Heart left ventricle (tissue), 16 donors: ENCODE results near the gene ESPNL. TPM values are rescaled to one million over a fixed set of nuclear protein-coding genes. Genes with fewer than 3 reads are reported as not detected.
A peak's percentile ranks its signal among the peaks of the same experiment; 100 is the strongest.

Experiments
- ATAC-seq, 4 donors: fragments of 200-7000 bp; cut with Tn5 transposase; one replicate each; pipeline ENCODE4 v1.9.1; 2020 to 2022; ENCODE audit warnings: moderate library complexity in 4 of 4, mild to moderate bottlenecking in 3 of 4, moderate number of reproducible peaks in 1 of 4
- DNase-seq, 5 donors: peaks; one replicate each; pipeline ENCODE4 v3.0.0-alpha.2; 2020
- H3K27ac ChIP-seq, 12 donors: fragments of 200-600 bp; sonication (generic) in 4 of 12; one replicate each; pipeline versions ENCODE4 v1.5.0 to v1.8.0; 2016 to 2022; ENCODE audit warnings: mild to moderate bottlenecking in 2 of 12
- H3K27me3 ChIP-seq, 9 donors: fragments of 200-600 bp; sonication (generic) in 2 of 9; one replicate each; pipeline versions ENCODE4 v1.5.1 to v1.8.0; 2016 to 2022; ENCODE audit warnings: mild to moderate bottlenecking in 3 of 9
- H3K36me3 ChIP-seq, 9 donors: fragments of 200-600 bp; sonication (generic) in 2 of 9; one replicate each; pipeline versions ENCODE4 v1.5.0 to v1.8.0; 2018 to 2022; ENCODE audit warnings: mild to moderate bottlenecking in 2 of 9
- H3K4me1 ChIP-seq, 12 donors: fragments of 200-600 bp; sonication (generic) in 4 of 12; one replicate each; pipeline versions ENCODE4 v1.5.0 to v1.8.0; 2016 to 2022; ENCODE audit warnings: mild to moderate bottlenecking in 3 of 12
- H3K4me3 ChIP-seq, 12 donors: fragments of 200-600 bp; sonication (generic) in 4 of 12; one replicate each; pipeline versions ENCODE4 v1.5.0 to v1.8.0; 2017 to 2022; ENCODE audit warnings: mild to moderate bottlenecking in 9 of 12, moderate library complexity in 4 of 12
- H3K9me3 ChIP-seq, 12 donors: fragments of 200-600 bp; sonication (generic) in 4 of 12; one replicate each; pipeline versions ENCODE4 v1.5.0 to v1.8.0; 2016 to 2022; ENCODE audit warnings: mild to moderate bottlenecking in 1 of 12
- POLR2A ChIP-seq, 2 donors: fragments of 450-650 bp; IDR thresholded peaks; one replicate each; pipeline ENCODE4 v1.6.1; 2017; ENCODE audit warnings: antibody characterized with exemption in 2 of 2, mild to moderate bottlenecking in 2 of 2, moderate library complexity in 2 of 2
- WGBS, 4 donors: extraction: QIAGEN DNeasy Blood & Tissue Kit in 2 of 4; methylation state at CpG; one replicate each; pipeline versions ENCODE4 v1.1.5 to v1.1.7; 2013 to 2018; 5-methylcytosine and 5-hydroxymethylcytosine counted together
- intact Hi-C, 10 donors: fragments of 100-400 bp; cut with DNase I; formaldehyde crosslinking; loops; one replicate each; pipeline versions ENCODE4 v1.11.1 to v1.14.2; 2022
- polyA plus RNA-seq, 2 donors: library from polyadenylated mRNA; stranded (reverse); fragments of 200-250 nt; gene quantifications; one replicate each; pipeline ENCODE4 v1.2.3, GENCODE V29; 2013
- total RNA-seq, 9 donors: library from RNA; depleted of rRNA in 2 of 9; stranded (reverse); fragments of >200 nt in 2 of 9; fragmentation: NEBNext Ultra II Directional in 3 of 9; extraction: Animal tissue kit (Norgen Biotek cat#: 25700) in 3 of 9; gene quantifications; one replicate each; pipeline versions ENCODE4 v1.1.0 to v1.2.4, GENCODE V29; 2016 to 2023
- TF ChIP-seq, protein P1 (sequence below), 12 donors: fragments of 200-600 bp; sonication (generic) in 4 of 12; IDR thresholded peaks; one replicate each; pipeline versions ENCODE4 v1.5.0 to v1.8.0; 2018 to 2022; ENCODE audit warnings: antibody characterized with exemption in 12 of 12, mild to moderate bottlenecking in 5 of 12
- donor health status: ischemic (EF 13 %, LVEDD 7.1; RV severe dilation, severe dysfunction).
- donor health status: healthy with polysubstance abuse.
- donor health status: DM: no; HTN: yes; CAD: no.
- donor health status: DM: no; HTN: no; CAD: no.
- donor health status: ischemic (EF 25% LVEDD 6.9; RV normal size, moderate dysfunction).
- donor health status: ischemic (EF 25% LVEDD 5.7; RV mildly dilated, moderate dysfunction).
- donor health status: healthy.
- donor health status: DM: yes; HTN: yes; CAD: no.
- donor health status: ischemic (EF 35%, LVEDD 5.7; RV mildly dilated, moderate dysfunction).
- donor health status: nonischemic (EF 11% LVEDD 7.7; RV severe dilation, severe dysfunction).
- donor health status: DM: yes; HTN: yes; CAD: no.
- donor health status: PGD.
- donor health status: ischemic (EF 29% LVEDD 5.4; RV normal size, mild dysfunction).
- donor health status: nonischemic (EF 23%, LVEDD 6.1; RV moderate dilation, normal function).

ESPNL gene
- total and polyA plus RNA-seq, 11 donors, result 0.05 to 1.2 (median 0.27) TPM; not detected in 2

GRCh38 chr2:238167344-238167715 lies 67.2 kb downstream of the ESPNL start:
- Histone ChIP-seq H3K4me1 (peaks cover 0 to 32% (median 7%) of the 10 kb centered on the region in 12 donors), H3K27ac (no peak overlapping the region), H3K9me3 (no peaks in the 10 kb centered on the region), H3K4me3 (no peak overlapping the region), H3K36me3 (peaks cover 0 to 50% (median 45%) of the 10 kb centered on the region in 9 donors), H3K27me3 (peaks cover 0 to 18% (median 14%) of the 10 kb centered on the region in 9 donors)
- 89 to 95% (median 90%) methylated on average over 5 to 7 of the region's 7 CpGs for WGBS, 4 donors
- ATAC-seq (peak in 1 of 4 donors; percentile 16), DNase-seq (no peak)
- intact Hi-C loops, result loop anchor here in 3 of 10 donors (10.0 kb wide), 1 partner anchor 97 kb away; no protein-coding TSS in a partner anchor
- TF ChIP-seq POLR2A (IDR thresholded peaks at IDR 0.05), result no peak
- TF ChIP-seq, protein P1, sequence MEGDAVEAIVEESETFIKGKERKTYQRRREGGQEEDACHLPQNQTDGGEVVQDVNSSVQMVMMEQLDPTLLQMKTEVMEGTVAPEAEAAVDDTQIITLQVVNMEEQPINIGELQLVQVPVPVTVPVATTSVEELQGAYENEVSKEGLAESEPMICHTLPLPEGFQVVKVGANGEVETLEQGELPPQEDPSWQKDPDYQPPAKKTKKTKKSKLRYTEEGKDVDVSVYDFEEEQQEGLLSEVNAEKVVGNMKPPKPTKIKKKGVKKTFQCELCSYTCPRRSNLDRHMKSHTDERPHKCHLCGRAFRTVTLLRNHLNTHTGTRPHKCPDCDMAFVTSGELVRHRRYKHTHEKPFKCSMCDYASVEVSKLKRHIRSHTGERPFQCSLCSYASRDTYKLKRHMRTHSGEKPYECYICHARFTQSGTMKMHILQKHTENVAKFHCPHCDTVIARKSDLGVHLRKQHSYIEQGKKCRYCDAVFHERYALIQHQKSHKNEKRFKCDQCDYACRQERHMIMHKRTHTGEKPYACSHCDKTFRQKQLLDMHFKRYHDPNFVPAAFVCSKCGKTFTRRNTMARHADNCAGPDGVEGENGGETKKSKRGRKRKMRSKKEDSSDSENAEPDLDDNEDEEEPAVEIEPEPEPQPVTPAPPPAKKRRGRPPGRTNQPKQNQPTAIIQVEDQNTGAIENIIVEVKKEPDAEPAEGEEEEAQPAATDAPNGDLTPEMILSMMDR (IDR thresholded peaks at IDR 0.05), result no peak

- intact Hi-C loops, result loop anchor here in 3 of 10 donors (10.0 kb wide), 1 partner anchor 97 kb away; no protein-coding TSS in a partner anchor
- no peak for TF ChIP-seq POLR2A (IDR thresholded peaks at IDR 0.05)
- TF ChIP-seq, protein P1 (IDR thresholded peaks at IDR 0.05), result no peak
- H3K36me3 ChIP-seq, result peaks cover 0 to 55% (median 50%) of the 10 kb centered on the region in 9 donors
- ATAC-seq, result no peak
- H3K4me3 ChIP-seq, result no peak overlapping the region
- peak overlapping the region in 1 of 12 donors; percentile 41 for H3K27ac ChIP-seq
- H3K27me3 ChIP-seq, result peaks cover 0 to 16% (median 14%) of the 10 kb centered on the region in 9 donors
- no peaks in the 10 kb centered on the region for H3K9me3 ChIP-seq
- DNase-seq, result peak in 2 of 5 donors; percentile 6 to 25
- peaks cover 0 to 32% (median 7%) of the 10 kb centered on the region in 12 donors for H3K4me1 ChIP-seq
- WGBS, 4 donors, result 77 to 87% (median 85%) methylated on average over 6 to 8 of the region's 8 CpGs
Observed at GRCh38 chr2:238167761-238168160, 67.6 kb downstream of the ESPNL start.

GRCh38 chr2:238168196-238169047 lies 68.3 kb downstream of the ESPNL start:
- TF ChIP-seq POLR2A (IDR thresholded peaks at IDR 0.05), result no peak
- TF ChIP-seq, protein P1 (IDR thresholded peaks at IDR 0.05), result no peak
- WGBS, 4 donors, result 81 to 87% (median 85%) methylated on average over 10 to 13 of the region's 13 CpGs
- intact Hi-C loops, result loop anchor here in 3 of 10 donors (10.0 kb wide), 1 partner anchor 96 kb away; no protein-coding TSS in a partner anchor
- Histone ChIP-seq H3K27me3 (peaks cover 0 to 13% (median 7%) of the 10 kb centered on the region in 9 donors), H3K4me3 (no peak overlapping the region), H3K4me1 (peaks cover 0 to 30% (median 7%) of the 10 kb centered on the region in 12 donors), H3K9me3 (no peaks in the 10 kb centered on the region), H3K36me3 (peaks cover 0 to 61% (median 56%) of the 10 kb centered on the region in 9 donors), H3K27ac (peak overlapping the region in 5 of 12 donors; percentile 2 to 59 (median 23))
- no peak for ATAC-seq
- no peak for DNase-seq
